GM19351 (cell line): ENCODE results near the gene CLCA2.

ENCODE experiments used
- ATAC-seq: cut with Tn5 transposase; IDR thresholded peaks from one replicate; pipeline ENCODE4 v1.9.1; 2021; ENCODE audit warnings: mild to moderate bottlenecking, moderate library complexity; ENCODE audit not compliant: unreplicated experiment

CLCA2 gene

DNA sequence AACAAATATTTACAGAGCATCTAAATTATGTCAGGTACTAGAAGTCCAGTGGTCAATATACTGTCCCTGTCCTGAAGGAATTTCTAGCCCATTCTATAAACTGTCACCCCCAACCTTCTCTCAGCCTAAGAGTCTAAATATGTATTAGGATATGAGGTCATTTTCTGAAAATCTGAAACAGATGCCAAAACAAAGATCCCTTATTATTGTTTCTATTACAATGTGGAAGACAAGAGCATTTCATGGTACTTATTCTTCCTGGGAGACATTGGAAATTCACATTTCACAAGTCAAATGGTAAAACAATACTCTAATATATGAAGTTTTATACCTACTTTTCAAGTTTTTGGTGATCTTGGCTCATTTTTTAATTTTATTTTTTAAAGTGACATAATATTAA is 47.3 kb downstream of the CLCA2 start:
- no peak for ATAC-seq

DNA sequence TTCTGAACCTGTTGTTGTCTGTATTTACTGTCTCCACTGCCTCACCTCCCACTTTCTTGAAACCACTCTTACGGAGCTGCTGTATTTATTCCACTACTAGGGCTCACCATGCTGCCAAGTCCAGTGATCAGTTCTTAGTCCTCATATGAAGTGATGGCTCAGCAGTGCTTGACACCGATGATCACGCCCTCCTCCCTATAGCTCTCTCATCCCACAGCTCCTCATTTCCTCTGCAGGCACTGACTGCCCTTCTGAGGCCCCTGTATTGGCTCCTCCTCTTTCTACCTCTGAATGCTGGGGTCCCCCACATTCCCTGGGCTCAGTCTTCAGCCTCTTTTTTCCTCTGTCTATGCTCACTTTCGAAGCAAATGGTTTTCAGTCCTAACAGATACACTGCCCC is 48.2 kb downstream of the CLCA2 start:
- no peak for ATAC-seq

DNA sequence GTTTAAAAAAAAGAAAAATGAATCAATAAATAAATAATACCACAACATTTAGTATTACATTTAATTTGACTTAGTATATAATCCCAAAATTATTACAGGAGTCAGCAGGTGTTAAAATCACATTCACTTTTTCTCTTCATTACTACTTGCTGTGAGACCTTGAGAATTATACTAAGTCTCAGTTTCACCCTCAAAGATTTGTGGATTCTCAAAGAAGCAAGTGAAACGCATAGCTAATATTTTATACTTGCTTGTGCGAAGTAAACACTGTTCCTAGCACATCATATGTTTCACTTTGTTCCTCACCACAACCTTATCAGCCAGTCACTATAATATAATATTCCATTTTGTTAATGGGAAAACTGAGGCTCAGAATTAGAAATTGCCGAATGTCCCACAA is 48.8 kb downstream of the CLCA2 start:
- ATAC-seq, result peak; percentile 63

DNA sequence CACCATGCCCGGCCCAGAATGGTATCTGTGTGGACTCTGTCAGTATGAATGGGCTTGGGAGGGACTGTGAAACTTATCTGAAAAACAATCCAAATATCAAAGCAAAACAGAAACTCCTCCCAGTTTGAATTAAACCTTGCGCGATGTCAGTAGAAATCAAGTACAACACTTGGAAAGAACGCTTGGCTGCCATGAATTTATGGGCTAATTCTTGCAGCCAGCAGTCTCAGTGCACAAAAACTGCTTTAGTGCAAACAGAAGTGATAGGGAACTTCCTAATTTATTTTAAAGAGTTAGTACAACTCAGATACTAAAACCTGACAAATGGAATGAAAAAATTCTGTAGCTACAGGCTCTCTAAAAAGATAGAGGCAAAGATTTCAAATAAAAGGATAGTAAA is 53.3 kb downstream of the CLCA2 start:
- ATAC-seq, result no peak

DNA sequence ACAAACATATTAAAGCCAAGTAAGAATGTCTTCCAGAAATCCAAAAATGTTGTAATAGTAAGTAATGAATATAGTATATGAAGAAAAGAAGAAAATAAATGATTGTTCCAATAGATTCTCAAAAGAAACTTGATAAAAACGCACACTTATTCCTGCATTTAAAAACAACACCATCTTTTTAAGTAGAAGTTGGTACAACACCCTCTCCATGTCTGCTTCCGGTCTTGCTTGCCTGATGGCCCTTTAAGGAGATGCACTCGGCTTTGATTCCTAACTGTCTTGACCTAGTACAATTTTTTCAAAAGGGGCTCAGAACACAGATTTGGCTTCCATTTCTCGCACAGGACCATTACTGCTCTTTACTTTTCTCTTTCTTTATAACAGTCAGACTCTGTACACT is 53.7 kb downstream of the CLCA2 start:
- ATAC-seq, result no peak

DNA sequence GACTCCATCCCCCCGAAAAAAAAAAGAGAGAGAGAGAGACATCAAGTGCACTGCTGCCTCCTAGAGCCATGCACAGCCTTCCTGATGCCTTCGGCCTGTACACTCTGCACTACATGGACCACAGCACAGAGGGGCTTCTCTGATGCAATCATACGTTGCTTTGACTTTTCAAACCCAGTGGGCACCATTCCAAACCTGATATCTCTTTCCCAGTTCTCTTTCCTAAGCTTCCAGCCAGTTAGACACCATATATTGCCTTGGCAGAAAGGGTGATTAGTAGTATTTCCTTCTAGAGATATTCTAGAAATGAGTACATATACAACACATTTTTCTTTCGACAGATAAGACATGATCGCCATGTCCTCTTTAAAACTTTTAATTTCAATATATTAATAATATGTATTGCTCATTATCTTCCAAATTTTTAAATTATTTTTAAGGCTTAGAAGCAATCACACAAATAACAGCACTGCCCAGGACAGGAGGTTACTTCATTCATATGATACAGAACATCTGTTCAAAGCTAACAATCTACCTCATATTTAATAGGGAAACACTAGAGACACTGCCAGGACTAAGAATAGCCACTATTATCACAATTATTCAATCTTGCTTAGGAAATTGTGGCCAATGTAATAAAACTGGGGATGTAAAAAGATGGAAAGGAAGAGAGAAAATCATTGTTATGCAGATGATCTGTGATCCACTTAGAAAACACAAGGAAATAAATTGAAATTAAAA is 54.6 kb downstream of the CLCA2 start:
- no peak for ATAC-seq

DNA sequence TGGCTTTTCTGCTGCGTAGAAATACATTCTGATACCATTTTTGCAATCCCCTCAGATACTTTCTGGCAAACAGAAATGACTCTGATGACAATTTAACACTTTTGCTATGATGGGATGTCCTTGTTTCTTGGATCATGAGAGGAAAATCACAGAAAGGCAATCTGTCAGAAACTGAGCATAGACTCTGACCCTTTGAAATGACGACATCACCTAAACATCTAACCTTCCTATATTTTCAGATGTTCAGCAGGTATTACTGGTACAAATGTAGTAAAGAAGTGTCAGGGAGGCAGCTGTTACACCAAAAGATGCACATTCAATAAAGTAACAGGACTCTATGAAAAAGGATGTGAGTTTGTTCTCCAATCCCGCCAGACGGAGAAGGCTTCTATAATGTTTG is 58.0 kb downstream of the CLCA2 start:
- ATAC-seq, result no peak

DNA sequence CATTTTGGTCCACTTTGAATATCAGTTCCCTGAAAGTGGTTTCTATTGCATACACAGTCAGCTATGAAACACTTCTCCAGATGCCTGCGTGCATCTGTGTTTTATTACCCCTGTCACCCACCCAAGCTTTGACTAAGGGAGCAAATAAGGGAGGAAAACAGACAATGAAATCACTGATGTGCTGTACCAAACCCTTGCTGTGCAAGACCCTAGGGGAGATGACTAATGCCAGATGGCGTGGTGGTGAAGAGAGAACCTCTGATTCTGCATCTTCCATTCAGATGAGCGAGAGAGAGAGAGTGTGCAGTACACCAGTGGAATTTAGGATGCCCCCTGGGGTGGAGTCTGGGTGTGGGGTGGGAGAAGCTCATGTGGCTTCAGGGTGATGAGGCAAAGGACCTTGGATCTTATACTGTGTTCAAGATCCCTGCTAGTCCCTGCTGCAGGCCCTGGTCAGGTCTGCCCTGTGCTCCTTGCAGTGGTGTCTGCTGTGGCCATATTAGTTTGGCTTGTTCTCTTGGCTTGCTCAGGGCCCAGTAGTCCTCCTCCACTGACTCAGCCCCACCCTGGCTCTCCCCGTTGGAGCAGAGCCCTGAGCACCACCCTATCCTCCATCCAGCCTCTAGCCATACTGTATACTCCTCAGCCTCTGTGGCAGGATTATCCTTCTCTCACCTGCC is 63.3 kb downstream of the CLCA2 start:
- no peak for ATAC-seq

DNA sequence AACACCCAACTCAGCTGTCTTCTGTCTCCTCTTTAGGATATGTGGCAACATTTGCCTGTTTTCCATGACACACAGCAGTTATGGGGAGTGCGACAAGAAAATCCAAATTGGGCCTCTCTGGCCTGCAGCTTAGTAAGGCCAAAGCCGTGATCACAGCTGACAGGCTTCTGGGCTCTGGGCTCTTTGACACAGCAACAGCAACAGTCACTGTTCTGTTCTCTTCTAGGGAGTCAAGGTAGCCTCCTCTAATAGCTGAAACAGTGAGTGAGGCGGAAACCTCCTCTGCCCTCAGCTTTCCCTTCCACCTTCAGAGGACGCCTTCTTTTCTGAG is 63.8 kb downstream of the CLCA2 start:
- ATAC-seq, result no peak

DNA sequence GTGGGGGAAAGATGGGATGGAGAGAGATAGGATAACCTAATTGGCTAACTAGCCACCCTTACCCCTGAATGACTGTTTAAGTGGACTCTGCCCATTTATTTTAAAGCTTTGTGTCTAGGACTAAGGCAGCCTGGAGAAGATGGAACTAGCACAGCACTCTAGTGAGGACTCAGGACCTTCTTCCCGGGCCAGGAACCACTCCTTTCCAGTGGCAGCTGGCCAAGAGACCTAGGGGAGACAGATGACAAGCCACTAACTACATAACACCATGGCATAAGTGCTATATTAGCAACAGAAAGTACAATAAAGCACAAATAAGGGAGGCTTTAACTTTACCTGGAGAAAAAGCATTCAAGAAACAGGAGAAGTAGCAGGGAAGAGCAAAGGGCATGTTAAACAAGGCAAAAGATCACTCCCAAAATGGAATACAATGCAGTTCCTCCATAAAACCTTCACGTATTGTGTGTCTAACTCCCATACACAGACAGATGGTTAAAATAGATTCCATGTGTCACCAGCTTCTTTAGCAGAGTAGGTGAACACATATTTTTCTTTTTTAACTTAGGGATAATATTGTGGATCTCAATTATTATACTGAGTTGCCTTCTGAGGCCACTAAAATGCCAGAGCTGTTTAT is 65.4 kb downstream of the CLCA2 start:
- ATAC-seq, result no peak

DNA sequence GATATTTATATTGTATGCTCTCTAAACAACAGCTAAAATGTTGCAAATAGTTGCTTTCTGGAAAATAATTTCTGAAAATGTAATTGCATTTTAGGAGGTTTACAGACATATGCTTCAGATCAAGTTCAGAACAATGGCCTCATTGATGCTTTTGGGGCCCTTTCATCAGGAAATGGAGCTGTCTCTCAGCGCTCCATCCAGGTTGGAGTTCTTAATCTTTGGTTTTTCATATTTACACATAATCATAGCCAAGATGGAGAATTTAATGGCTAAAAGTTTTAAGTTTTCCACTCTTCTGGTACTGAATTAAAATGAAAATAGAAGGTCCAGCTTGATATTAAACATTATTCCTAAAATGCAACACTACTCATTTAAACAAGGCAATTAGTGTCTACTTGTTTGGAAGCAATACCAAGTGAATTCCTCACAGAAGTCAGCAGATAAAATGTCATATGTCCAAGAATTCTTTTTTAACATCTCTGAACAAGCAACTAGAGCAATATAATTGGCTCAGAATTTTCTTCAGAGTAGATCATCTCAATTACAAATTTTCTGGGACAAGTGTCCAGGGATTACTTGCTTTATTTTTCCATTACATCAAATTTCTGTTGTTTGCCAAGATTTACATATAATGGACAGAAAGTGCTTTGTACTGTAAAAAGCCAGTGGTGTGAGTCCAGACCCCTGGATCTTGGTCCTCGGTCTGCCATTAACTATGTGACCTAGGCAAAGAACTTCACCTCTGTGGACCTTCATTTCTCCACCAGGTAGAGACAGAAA is 67.4 kb downstream of the CLCA2 start:
- no peak for ATAC-seq

DNA sequence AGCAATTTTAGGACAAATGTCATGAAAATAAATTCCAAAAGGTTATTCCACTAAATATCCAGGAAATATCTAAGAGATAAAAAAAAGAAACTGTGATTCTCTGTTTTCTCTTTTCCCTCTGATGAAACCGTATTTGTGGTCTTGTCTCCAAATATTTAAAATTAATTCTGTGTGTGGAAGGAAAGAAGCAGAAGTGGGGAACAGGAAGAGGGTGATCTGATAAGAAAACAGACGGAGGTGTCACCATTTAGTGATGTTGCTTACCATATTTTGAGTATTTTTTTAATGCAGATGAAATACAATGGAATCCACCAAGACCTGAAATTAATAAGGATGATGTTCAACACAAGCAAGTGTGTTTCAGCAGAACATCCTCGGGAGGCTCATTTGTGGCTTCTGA is 74.3 kb downstream of the CLCA2 start:
- no peak for ATAC-seq

DNA sequence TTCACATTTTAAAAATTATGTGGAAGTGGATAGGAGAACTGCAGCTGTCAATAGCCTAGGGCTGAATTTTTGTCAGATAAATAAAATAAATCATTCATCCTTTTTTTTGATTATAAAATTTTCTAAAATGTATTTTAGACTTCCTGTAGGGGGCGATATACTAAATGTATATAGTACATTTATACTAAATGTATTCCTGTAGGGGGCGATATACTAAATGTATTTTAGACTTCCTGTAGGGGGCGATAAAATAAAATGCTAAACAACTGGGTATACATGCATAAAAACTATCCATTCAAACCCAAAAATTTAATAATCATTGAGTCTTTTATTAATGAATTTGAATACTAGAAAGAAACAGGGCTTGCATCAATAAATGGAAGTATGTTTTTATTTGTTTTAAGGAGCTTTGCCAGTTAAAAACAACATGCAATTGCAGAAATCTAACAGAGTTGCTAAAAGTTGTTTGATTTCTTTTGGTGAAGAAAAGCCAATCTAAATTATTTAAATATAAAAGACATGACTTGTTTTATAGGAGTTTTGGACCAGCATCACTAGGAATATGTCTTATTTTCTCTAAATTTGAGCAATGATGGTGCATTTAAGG is 76.1 kb downstream of the CLCA2 start:
- no peak for ATAC-seq

DNA sequence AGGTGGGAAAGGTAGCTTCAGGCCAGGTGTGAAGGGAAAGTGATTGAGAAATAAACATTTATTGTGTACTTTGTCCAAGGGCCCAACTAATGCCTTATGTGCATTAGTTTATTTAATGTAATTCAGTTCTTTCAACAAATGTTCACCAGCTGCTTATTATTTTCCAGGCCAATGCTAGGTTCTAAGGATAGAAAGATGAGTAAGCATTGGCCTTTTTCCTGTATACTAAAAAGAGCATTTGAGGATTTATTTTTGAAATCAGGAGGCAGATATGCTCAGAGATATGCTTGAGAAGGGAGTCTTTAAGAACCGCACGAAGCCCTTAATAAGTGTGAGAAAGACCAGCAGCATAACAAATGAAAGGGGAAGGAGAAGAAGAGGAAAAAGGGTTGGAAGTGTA is 76.7 kb downstream of the CLCA2 start:
- no peak for ATAC-seq

DNA sequence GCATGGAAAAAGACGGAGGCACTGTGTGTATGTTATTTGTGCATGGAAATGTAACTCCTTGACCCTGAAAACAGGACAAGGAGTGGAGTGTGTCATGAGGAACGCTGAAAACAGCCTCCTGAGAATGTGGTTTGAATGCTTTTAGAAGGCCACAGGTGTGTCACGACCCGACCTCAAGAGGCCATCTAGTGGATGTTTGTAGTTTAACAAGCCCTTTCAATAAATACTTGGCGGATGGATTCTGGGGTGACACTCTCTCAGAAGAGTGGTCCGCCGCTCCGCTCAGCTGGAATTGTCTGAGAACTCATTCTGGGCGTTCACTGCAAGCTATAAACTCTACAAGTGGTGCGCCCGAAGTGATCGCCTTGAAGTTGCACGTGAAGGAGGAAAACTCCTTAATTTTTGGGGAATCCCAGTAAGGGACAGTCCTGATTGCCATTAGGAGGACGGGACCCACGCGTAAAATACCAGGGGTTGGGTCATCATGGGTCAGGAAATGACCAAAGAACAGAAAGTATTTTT is 78.2 kb downstream of the CLCA2 start:
- ATAC-seq, result peak; percentile 81

DNA sequence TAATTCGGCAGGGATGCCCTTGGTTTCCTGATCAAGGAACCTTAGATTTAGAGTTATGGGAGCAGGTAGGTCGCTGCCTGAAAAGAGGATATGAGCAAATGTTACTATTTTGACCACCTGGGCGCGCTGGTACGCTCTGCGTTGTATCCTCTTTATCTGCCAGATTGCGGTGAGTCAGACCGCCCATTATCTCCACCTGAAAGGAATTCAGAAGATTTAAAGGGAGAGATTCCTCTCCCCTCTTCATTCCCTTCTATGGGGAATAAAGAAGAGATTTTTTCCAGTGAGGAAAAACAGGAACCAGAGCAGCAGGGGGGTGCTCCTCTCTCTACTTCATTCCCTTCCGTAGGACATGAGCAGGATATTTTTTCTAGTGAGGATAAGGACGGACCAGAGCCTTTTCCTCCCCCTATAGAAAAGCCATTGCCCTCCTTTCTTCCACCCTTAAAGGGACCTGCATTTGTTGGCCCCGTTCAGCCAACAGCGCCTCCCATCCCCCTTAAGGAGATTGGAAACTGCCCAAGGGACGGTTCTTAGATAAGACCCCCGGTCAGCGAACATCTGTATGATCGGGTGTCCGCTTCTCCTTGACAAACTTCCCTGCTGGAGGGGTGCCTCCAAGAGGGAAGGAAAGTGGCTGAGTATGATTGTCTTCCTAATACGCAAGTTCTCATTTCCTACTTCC is 78.9 kb downstream of the CLCA2 start:
- peak; percentile 63 for ATAC-seq

DNA sequence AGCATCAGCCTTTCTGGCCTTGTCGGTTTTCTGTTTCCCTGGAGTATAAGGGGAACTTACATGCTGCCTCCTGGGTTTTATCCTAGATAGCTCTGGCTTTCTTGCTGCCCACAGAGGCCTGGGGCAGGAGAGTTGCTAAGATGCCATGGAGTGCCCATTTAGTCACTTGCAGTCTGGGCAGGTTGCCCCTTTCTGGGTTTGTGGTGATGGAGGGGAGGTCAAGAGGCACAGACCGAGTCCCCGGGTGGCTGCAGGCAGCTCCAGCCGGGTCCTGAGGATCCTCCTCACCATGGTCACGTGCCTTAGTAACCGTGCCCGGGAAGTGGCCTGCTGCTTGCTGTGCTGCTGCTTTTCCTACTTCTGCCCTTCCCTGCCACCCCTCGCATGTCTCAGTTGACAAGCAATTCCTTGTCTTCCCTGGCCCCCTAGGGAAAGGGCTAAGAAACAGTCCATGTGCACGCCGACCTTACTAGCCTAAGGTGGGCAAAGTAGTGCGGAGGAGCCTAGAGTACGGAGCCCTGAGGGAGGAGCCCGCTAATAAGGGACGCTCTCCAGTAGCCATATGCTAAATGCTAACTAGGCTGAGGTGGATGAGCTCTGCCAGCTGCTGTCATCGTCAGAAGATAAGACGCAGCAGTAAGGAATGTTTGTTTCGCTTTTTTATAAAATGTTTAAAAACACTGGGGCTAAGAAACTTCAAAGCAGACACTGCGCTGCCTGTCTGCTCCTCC is 79.6 kb downstream of the CLCA2 start:
- ATAC-seq, result no peak

DNA sequence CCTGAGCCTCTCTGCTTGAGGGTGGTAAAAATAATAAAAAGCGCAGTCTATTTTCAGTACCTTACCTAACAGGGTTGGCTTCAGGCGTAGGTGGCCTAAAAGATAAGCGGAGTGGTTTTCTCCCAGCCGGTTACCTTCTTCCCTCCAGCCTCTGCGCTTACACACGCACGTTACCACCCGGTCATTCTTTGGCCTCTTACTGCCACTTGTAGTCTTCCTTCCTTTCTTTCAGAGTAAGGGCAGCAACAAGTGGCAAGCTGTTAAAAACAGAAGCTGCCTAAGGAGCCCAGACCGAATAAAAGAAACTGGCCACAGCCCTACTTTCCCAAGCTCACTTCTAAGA is 80.1 kb downstream of the CLCA2 start:
- no peak for ATAC-seq

DNA sequence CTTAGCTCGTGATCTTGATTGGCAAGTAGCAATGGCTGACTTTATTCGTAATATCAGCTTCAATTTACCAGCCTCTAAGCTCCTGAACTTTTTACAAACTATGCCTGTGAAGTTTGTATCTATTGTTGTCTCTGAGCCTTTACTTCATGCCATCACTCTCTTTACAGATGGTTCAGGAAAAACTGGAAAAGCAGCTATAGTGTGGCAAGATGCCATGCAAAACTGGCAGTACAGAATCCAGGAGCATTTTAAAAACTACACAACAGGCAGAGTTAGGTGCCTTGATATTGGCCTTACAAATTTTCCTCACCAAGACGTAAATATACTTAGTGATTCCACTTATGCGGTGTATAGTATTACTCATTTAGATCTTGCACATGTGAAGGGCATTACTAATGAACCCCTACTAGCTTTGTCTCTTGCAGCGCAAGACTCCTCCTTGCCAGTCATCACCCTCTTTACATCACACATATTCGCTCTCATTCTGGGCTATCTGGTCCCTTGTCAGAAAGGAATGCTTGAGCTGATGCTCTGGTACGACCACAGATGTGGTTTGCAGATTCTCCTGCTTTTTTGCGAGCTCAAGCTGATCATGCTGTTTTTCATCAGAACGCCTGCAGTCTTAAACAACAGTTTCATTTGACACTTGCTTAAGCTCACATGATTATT is 81.1 kb downstream of the CLCA2 start:
- ATAC-seq, result no peak
